HG02763 (cell line): ENCODE data around the gene BHMT.
"Not testable (repeated sequence)": the region's sequence is repeated elsewhere in the genome, so short reads cannot be mapped to it uniquely, and the experiment has no call there.

Experiments
- ATAC-seq: cut with Tn5 transposase; IDR thresholded peaks from one replicate; pipeline ENCODE4 v1.9.1; 2021; ENCODE audit warnings: mild to moderate bottlenecking, moderate library complexity; ENCODE audit not compliant: unreplicated experiment

The BHMT gene

GRCh38 chr5:79111960-79112702 lies 522 bp downstream of the BHMT start:
- no peak for ATAC-seq

DNA sequence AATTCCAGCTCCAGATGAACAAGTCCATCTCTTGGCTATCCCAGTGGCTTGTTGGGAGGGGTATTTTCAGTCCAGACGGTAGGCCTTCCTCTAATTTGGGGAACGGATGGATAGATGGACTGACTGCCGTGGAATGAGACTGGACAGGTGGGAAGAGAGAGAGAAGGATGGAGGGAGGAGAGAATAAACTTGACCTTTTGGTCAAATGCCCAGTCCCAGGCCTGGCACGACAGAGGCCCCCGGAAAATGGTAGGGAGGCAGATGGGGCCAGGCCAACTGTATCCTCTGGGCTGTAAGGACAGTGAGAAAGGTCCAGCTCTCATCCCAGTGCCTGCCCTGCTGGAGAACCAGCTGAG lies 1.1 kb downstream of the BHMT start:
- no peak for ATAC-seq

- ATAC-seq: no peak
Observed at GRCh38 chr5:79119486-79119885, 7.9 kb downstream of the BHMT start.

DNA sequence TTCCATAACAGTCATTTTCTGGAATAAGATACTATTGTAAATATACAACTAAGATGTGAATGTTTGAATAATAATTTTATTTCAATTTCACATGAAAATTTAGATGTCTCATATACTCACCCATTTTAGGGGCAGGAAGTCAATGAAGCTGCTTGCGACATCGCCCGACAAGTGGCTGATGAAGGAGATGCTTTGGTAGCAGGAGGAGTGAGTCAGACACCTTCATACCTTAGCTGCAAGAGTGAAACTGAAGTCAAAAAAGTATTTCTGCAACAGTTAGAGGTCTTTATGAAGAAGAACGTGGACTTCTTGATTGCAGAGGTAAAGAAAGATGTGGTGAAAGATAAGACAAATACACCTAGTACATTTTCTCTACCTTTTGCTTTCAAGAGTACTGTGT lies 8.6 kb downstream of the BHMT start:
- ATAC-seq: no peak

DNA sequence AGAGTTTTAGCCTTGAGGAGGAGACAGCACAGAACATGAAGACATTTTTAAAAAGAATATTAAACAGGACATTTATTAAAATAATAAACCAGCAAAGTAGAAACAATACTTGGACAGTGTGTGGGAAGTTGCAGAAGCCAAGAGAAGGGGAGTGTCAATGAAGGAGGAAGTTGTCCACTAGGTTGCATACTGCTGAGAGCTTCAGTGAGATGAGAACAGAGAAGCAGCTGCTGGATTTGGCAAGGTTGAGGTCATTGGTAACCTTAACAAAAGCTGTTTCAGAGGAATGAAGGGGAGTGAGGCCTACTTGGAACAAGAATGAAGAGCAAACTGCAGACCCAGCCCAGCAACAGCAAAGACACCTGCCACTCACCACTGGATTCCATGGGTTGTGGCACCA lies 11.4 kb downstream of the BHMT start:
- no peak for ATAC-seq

- no peak for ATAC-seq
Observed at GRCh38 chr5:79124607-79125006, 13.0 kb downstream of the BHMT start.

DNA sequence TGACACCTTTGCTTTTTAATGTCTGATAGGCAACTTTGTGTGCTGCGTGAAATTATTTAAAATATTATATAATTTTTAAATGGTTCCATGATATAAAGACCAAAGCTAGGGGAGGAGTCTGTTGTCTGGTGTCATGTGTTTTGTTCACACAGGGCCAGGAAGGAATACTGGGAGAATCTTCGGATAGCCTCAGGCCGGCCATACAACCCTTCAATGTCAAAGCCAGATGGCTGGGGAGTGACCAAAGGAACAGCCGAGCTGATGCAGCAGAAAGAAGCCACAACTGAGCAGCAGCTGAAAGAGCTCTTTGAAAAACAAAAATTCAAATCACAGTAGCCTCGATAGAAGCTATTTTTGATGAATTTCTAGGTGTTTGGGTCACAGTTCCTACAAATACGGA lies 19.2 kb downstream of the BHMT start:
- no peak for ATAC-seq

GRCh38 chr5:79133121-79133656 lies 21.6 kb downstream of the BHMT start:
- ATAC-seq: no peak

DNA sequence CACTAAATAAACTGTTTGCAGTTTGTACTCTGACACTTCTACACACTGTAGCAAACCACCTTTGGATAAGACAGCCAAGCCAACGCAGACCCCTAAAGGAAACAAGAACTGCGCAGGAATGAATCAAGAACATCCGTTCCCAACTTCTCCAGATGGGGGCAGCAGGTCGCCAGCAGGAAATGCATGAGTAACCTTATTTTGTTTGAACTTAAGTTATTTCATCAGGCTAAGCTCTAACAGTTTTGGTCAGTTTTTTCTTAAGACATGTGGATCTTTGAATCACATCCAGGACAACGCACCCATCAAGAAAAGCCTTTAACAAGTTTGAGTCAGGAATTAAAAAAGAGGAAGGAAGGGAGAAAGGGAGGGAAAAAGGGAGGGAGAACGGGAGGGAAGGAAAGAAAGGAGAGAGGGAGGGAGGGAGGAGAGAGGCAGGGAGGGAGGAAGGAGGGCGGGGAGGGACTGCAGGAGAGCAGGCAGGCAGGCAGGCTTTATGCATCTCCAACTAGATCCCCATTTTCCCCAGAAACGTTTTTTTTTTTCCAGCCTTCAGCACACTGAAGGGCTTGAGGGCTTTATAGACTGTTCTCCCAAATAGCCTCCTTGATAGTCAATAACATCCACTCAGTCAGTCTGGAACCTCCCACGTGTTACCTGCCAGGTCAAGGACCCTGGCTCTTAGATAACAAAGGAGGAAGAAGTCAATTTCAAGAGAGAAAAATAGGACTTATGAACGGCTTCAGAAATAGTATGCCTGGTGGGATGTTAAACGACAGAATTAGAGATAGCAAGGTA lies 22.2 kb downstream of the BHMT start:
- ATAC-seq: no peak

- no peak for ATAC-seq
Observed at GRCh38 chr5:79135790-79136553, 24.4 kb downstream of the BHMT start.

DNA sequence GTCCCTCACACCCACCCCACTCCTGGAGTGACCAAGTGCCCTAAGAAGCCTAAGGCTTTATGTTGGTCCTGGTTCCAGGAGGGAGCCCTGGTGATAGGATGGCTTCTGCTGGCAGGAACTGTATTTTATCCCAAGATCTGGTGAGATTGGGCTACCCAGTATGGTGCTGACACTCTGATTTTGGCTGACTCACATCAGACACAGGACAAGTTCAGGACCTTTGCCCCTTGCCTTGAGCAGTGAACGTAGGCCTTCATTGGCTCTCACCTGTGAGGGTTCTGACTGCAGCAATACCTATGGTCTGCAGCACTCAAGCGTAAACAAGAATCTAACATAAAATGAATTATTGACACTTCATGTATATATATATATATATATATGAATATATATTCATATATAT lies 25.0 kb downstream of the BHMT start:
- no peak for ATAC-seq

- no peak for ATAC-seq
Observed at GRCh38 chr5:79140553-79140952, 28.9 kb downstream of the BHMT start.

DNA sequence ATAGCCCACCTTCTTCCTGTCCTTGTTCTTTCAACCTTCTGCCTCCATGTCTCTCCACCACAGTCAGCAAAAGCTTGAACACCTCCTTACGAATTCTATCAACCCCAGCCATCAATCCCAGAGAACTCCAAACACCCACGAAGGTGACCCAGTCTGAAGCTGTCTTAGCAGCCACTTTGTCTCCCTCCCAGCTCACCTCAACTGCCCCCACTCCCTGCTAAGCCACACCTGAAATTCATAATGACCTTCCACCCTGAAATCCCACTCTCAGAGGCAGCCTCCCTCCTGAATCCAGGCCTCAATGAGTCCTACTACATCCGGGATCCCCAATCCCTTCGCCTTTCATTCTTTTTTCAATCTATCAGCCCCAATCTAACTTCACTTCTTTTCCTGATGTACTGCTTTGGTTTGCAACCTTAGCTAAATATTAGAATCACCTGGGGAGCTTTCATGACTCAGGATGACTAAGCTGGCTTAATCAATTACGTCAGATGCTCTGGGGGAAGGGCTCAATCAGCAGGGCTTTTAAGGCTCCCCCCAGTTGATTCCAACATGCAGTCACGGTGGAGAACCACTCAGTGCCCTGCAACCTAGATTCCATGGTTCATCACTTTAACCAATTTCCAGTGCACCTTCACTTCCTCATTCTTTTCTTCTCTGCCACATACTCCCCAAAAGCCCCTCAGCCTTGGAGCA lies 32.2 kb downstream of the BHMT start:
- ATAC-seq: no peak

- no peak for ATAC-seq
Observed at GRCh38 chr5:79147076-79147475, 35.5 kb downstream of the BHMT start.

- no peak for ATAC-seq
Observed at GRCh38 chr5:79149433-79149832, 37.8 kb downstream of the BHMT start.

DNA sequence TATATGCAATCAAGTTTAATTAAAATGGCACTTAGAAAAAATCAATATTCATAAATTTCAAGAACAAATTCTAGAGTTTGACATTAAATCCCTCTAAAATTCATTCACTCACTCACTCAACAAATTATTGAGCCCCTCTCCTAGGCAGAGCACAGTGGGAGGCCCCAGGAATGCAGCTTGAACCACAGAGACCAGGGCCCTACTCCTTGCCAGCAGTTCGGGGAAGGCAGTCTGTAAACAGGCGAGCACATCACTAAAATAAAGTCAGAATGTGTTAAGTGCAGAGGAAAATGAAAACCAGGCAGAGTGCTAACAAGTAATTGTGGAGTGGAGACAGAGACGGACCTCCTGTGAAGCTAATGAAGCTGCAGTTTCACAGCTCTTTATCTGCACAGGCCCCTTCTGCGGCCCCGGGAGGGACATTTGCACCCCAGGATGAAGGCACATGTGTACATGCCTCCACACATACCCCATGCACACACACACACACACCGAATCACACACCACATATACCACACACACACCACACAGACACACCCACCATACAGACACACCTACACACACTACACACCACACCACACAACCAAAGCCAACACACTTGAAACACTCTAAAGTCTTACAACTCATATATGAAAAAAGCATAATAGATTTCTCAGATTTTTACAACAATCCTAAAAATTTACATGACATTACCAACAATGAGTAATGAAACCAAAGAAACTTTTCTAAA lies 40.5 kb downstream of the BHMT start:
- no peak for ATAC-seq

- ATAC-seq: no peak
Observed at GRCh38 chr5:79157305-79157704, 45.7 kb downstream of the BHMT start.

- ATAC-seq: not testable (repeated sequence)
Observed at GRCh38 chr5:79161647-79162046, 50.0 kb downstream of the BHMT start.

DNA sequence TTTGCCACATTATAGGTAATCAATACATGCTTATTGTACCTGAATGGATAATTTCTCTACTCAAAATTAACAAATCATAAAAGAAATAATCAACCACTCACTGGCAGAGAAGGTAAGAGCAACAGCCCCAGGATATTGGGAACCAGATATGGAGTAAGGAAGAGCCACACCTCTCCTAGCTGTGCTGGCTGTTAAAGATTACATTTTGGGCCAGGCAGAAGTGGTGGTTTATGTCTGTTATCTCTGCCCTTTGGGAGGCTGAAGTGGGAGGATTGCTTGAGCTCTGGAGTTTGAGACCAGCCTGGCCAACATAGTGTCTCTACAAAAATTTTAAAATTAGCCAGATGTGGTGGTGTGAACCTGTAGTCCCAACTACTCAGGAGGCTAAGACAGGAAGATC lies 56.4 kb downstream of the BHMT start:
- no peak for ATAC-seq

- ATAC-seq: no peak
Observed at GRCh38 chr5:79170661-79171060, 59.1 kb downstream of the BHMT start.
